ENCODE measurements around the gene MRPS18C.
"Not testable (repeated sequence)": the region's sequence is repeated elsewhere in the genome, so short reads cannot be mapped to it uniquely, and the experiment has no call there.

The MRPS18C gene

GRCh38 chr4:83455281-83456183 lies at the start of gene MRPS18C, which contains the start of gene HELQ:
Gene MRPS18C, plus strand, starts transcription at chr4:83456058. Its CDS starts 20 bp downstream, at chr4:83456078.
Gene HELQ, minus strand, starts transcription at chr4:83455823. Its CDS starts 130 bp downstream, at chr4:83455693.
- peak; percentile 89 for DNase-seq

GRCh38 chr4:83408908-83409307 lies 47.0 kb upstream of the MRPS18C start:
- DNase-seq = no peak

- no peak for DNase-seq
Observed at GRCh38 chr4:83413676-83414075, 42.2 kb upstream of the MRPS18C start.

GRCh38 chr4:83417566-83417965 lies 38.3 kb upstream of the MRPS18C start:
- DNase-seq = no peak

- no peak for DNase-seq
Observed at GRCh38 chr4:83418211-83418610, 37.6 kb upstream of the MRPS18C start.

- no peak for DNase-seq
Observed at GRCh38 chr4:83431200-83431599, 24.7 kb upstream of the MRPS18C start.

- no peak for DNase-seq
Observed at GRCh38 chr4:83436680-83437079, 19.2 kb upstream of the MRPS18C start.

GRCh38 chr4:83438719-83439118 lies 17.1 kb upstream of the MRPS18C start:
- no peak for DNase-seq

- DNase-seq = no peak
Observed at GRCh38 chr4:83440148-83440814, 15.6 kb upstream of the MRPS18C start.

GRCh38 chr4:83440899-83441298 lies 15.0 kb upstream of the MRPS18C start:
- DNase-seq = no peak

- no peak for DNase-seq
Observed at GRCh38 chr4:83449009-83449408, 6.8 kb upstream of the MRPS18C start.

GRCh38 chr4:83454686-83455085 lies 1.2 kb upstream of the MRPS18C start:
- DNase-seq = no peak

GRCh38 chr4:83456184-83456501 lies 285 bp downstream of the MRPS18C start:
- no peak for DNase-seq

GRCh38 chr4:83473423-83473822 lies 17.6 kb downstream of the MRPS18C start:
- DNase-seq = no peak

- no peak for DNase-seq
Observed at GRCh38 chr4:83473966-83474365, 18.1 kb downstream of the MRPS18C start.

- DNase-seq = peak; percentile 77
Observed at GRCh38 chr4:83484500-83485461, 28.9 kb downstream of the MRPS18C start, which contains the start of gene ABRAXAS1. Gene ABRAXAS1, minus strand, starts transcription at chr4:83485100. Its CDS starts 28 bp downstream, at chr4:83485072.

- DNase-seq = no peak
Observed at GRCh38 chr4:83486457-83487129, 30.7 kb downstream of the MRPS18C start.

GRCh38 chr4:83489711-83490326 lies 34.0 kb downstream of the MRPS18C start:
- no peak for DNase-seq

- DNase-seq = no peak
Observed at GRCh38 chr4:83490876-83491450, 35.1 kb downstream of the MRPS18C start.

GRCh38 chr4:83496085-83496917 lies 40.4 kb downstream of the MRPS18C start:
- not testable (repeated sequence) for DNase-seq

All from NCI-H748 treated with DMSO at 0.1 percent for 48 hours (cell line).